ENCODE measurements around the gene ALPK1. TPM values are rescaled to one million over a fixed set of nuclear protein-coding genes. Genes with fewer than 3 reads are reported as not detected.

The ALPK1 gene
- polyA plus RNA-seq, 1 of the 3 experiments (the other 2 are of a cell fraction), result 2.8 TPM

- ChIA-PET POLR2A (interaction anchor here (0.5 kb wide), 1 partner anchor 53 kb away, joined by 4 read pairs; no protein-coding TSS in a partner anchor), CTCF (interaction anchor here (1.2 kb wide), 1 partner anchor 60 kb away, joined by 3 read pairs; no protein-coding TSS in a partner anchor)
- TF ChIP-seq MXI1 (IDR thresholded peaks at IDR 0.05; ENCODE audit: low read depth, low read length) (no peak), YY1 (IDR thresholded peaks at IDR 0.05; ENCODE audit: low read depth) (no peak)
- Histone ChIP-seq H3K27me3 (ENCODE audit: insufficient read depth) (no peaks in the 10 kb centered on the region), H2AFZ (ENCODE audit: low read depth) (no peak overlapping the region), H3K9me3 (no peaks in the 10 kb centered on the region), H3K9ac (no peak overlapping the region), H3K36me3 (replicated peaks in 1 of 2; ENCODE audit: control insufficient read depth in 1 of 2, insufficient read depth in 2 of 2, low read length in 1 of 2) (peaks cover 0 to 2% of the 10 kb centered on the region in 2 experiments), H3K4me3 (ENCODE audit: low read depth in 2 of 2, low read length in 1 of 2) (no peak overlapping the region), H3K9me2 (no peaks in the 10 kb centered on the region), H3K4me2 (no peak overlapping the region), H4K20me1 (ENCODE audit: insufficient read depth) (no peaks in the 10 kb centered on the region), H3K79me2 (ENCODE audit: insufficient read depth) (no peaks in the 10 kb centered on the region), H3K27ac (ENCODE audit: low read depth in 2 of 2, low read length in 1 of 2) (no peak overlapping the region), H3F3A (replicated peaks; ENCODE audit: insufficient read depth) (no peaks in the 10 kb centered on the region), H3K4me1 (ENCODE audit: control insufficient read depth in 1 of 2, insufficient read depth in 2 of 2, low read depth in 1 of 2, low read length in 1 of 2) (peaks cover 0 to 6% of the 10 kb centered on the region in 2 experiments; a peak in 2 of 4 replicates)
- no peak for DNase-seq
- WGBS (ENCODE audit: low lambda C conversion rate), result 80% methylated on average over 6 of the region's 6 CpGs
These were observed 85.0 kb downstream of the ALPK1 start for GRCh38 chr4:112381996-112382692.

- 97% methylated on average over 4 of the region's 4 CpGs for WGBS (ENCODE audit: low lambda C conversion rate)
- no peak overlapping the region for H3K27ac ChIP-seq (ENCODE audit: low read depth in 2 of 2, low read length in 1 of 2)
- CTCF ChIA-PET, result interaction anchor here (1.1 to 1.4 kb wide), 2 partner anchors 10 to 219 kb away, joined by 3 read pairs; no protein-coding TSS in a partner anchor
- H3K27me3 ChIP-seq (ENCODE audit: insufficient read depth), result no peaks in the 10 kb centered on the region
- H3K4me1 ChIP-seq (ENCODE audit: control insufficient read depth in 1 of 2, insufficient read depth in 2 of 2, low read depth in 1 of 2, low read length in 1 of 2), result peaks cover 0 to 2% of the 10 kb centered on the region in 2 experiments; a peak in 1 of 4 replicates
- no peak for DNase-seq
- H4K20me1 ChIP-seq (ENCODE audit: insufficient read depth), result no peaks in the 10 kb centered on the region
- H3K4me2 ChIP-seq, result no peak overlapping the region
- peaks cover 0 to 2% of the 10 kb centered on the region in 2 experiments for H3K36me3 ChIP-seq (replicated peaks in 1 of 2; ENCODE audit: control insufficient read depth in 1 of 2, insufficient read depth in 2 of 2, low read length in 1 of 2)
- no peaks in the 10 kb centered on the region for H3K79me2 ChIP-seq (ENCODE audit: insufficient read depth)
- no peak overlapping the region for H3K9ac ChIP-seq
- no peak overlapping the region for H3K4me3 ChIP-seq (ENCODE audit: low read depth in 2 of 2, low read length in 1 of 2)
- POLR2A ChIA-PET, result no interaction called here
- no peaks in the 10 kb centered on the region for H3F3A ChIP-seq (replicated peaks; ENCODE audit: insufficient read depth)
- H3K9me3 ChIP-seq, result no peaks in the 10 kb centered on the region
- no peaks in the 10 kb centered on the region for H3K9me2 ChIP-seq
- TF ChIP-seq MEF2A (IDR thresholded peaks at IDR 0.05; ENCODE audit: borderline replicate concordance, low read depth) (no peak), IRF3 (IDR thresholded peaks at IDR 0.05; ENCODE audit: low read depth, low read length) (no peak), USF2 (IDR thresholded peaks at IDR 0.05; ENCODE audit: borderline replicate concordance, low read depth, low read length) (no peak)
- H2AFZ ChIP-seq (ENCODE audit: low read depth), result no peak overlapping the region
These were observed 88.9 kb downstream of the ALPK1 start for GRCh38 chr4:112386071-112386470.

GRCh38 chr4:112402098-112402497, 104.9 kb downstream of the ALPK1 start:
- POLR2A ChIA-PET, result no interaction called here
- WGBS (ENCODE audit: low lambda C conversion rate), result 81% methylated on average over 4 of the region's 4 CpGs
- CTCF ChIA-PET, result interaction anchor here (0.8 kb wide), 1 partner anchor 10 kb away, joined by 3 read pairs; no protein-coding TSS in a partner anchor
- TF ChIP-seq FOSL2 (IDR thresholded peaks at IDR 0.05; ENCODE audit: borderline replicate concordance, low read depth) (no peak), RFX5 (IDR thresholded peaks at IDR 0.05; ENCODE audit: low read length) (no peak), RCOR1 (IDR thresholded peaks at IDR 0.05; ENCODE audit: low read length) (no peak), TAF1 (IDR thresholded peaks at IDR 0.05; ENCODE audit: borderline replicate concordance, low read depth, low read length) (no peak), GATA2 (CRISPR knock-in tag; IDR thresholded peaks at IDR 0.05) (no peak), TCF12 (IDR thresholded peaks at IDR 0.05) (no peak), NFIC (IDR thresholded peaks at IDR 0.05; ENCODE audit: borderline replicate concordance) (no peak), FOXM1 (IDR thresholded peaks at IDR 0.05; ENCODE audit: low read depth) (no peak), MAX (IDR thresholded peaks at IDR 0.05; ENCODE audit: low read depth) (no peak), GABPA (IDR thresholded peaks at IDR 0.05; ENCODE audit: low read depth) (no peak), EZH2phosphoT487 (IDR thresholded peaks at IDR 0.05; ENCODE audit: borderline replicate concordance, low read depth) (no peak), NRF1 (IDR thresholded peaks at IDR 0.05; ENCODE audit: low read depth, low read length) (no peak), FOXJ3 (CRISPR knock-in tag; IDR thresholded peaks at IDR 0.05) (no peak)

More at GRCh38 chr4:112402098-112402497, 104.9 kb downstream of the ALPK1 start:
- H3K4me2 ChIP-seq, result no peak overlapping the region
- no peaks in the 10 kb centered on the region for H4K20me1 ChIP-seq (ENCODE audit: insufficient read depth)
- no peaks in the 10 kb centered on the region for H3K36me3 ChIP-seq (replicated peaks in 1 of 2; ENCODE audit: control insufficient read depth in 1 of 2, insufficient read depth in 2 of 2, low read length in 1 of 2)
- H3K4me3 ChIP-seq (ENCODE audit: low read depth in 2 of 2, low read length in 1 of 2), result no peak overlapping the region
- H3F3A ChIP-seq (replicated peaks; ENCODE audit: insufficient read depth), result no peaks in the 10 kb centered on the region
- no peak overlapping the region for H3K9ac ChIP-seq
- H3K27ac ChIP-seq (ENCODE audit: low read depth in 2 of 2, low read length in 1 of 2), result no peak overlapping the region
- no peaks in the 10 kb centered on the region for H3K9me2 ChIP-seq
- DNase-seq, result no peak
- H2AFZ ChIP-seq (ENCODE audit: low read depth), result no peak overlapping the region
- no peaks in the 10 kb centered on the region; a peak in 1 of 4 replicates for H3K4me1 ChIP-seq (ENCODE audit: control insufficient read depth in 1 of 2, insufficient read depth in 2 of 2, low read depth in 1 of 2, low read length in 1 of 2)
- no peaks in the 10 kb centered on the region for H3K79me2 ChIP-seq (ENCODE audit: insufficient read depth)
- no peaks in the 10 kb centered on the region for H3K9me3 ChIP-seq
- no peaks in the 10 kb centered on the region for H3K27me3 ChIP-seq (ENCODE audit: insufficient read depth)
